C4-2B (cell line): ENCODE measurements around the gene PSMD14.

ENCODE experiments used
- ZFX ChIP-seq: fragments of 450-650 bp; IDR thresholded peaks from 2 replicates; pipeline ENCODE4 v1.6.1; 2017
- TF ChIP-seq, protein P1 (sequence below): fragments of 450-650 bp; conservative IDR thresholded peaks from 2 replicates; pipeline ENCODE4 v1.5.1; 2017; ENCODE audit warnings: mild to moderate bottlenecking

DNA sequence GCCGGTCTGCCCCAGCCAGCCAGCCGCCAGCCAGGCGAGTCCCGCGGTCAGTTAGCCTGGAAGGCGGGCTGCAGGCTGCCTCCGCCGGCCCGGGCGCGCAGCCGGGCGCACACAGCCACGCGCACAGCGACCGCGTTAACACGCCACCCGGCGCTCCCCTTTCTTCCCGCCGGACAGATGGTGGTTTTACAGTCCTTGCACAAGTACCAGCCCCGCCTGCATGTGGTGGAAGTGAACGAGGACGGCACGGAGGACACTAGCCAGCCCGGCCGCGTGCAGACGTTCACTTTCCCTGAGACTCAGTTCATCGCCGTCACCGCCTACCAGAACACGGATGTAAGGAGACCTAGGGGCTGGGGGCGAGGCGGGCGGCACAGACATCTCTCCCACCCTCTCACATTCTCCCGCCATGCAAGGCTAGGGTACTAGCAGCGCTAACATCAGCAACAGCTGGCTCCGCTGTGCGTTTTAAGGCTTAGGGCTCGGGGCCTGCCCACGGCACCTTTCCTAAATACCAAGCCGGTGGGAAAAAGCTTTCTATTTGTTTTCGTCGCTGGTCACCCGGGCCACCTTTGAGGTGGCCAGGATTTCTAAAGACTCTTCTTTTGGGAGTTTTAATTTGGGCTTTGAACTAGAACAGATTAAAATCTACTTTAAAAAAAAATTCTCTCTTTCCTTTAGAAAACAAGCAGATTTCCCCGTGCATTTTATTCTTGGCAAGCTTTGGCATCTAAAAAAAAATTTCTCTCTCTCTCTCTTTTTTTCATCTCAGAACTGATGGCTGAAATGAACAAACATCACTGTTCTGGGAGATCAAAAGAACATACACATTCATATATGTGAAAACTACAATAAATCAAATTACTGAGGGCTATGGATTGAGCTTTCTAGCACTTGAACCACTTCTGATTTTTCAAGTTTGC, 110.8 kb downstream of the PSMD14 start:
- TF ChIP-seq, protein P1, sequence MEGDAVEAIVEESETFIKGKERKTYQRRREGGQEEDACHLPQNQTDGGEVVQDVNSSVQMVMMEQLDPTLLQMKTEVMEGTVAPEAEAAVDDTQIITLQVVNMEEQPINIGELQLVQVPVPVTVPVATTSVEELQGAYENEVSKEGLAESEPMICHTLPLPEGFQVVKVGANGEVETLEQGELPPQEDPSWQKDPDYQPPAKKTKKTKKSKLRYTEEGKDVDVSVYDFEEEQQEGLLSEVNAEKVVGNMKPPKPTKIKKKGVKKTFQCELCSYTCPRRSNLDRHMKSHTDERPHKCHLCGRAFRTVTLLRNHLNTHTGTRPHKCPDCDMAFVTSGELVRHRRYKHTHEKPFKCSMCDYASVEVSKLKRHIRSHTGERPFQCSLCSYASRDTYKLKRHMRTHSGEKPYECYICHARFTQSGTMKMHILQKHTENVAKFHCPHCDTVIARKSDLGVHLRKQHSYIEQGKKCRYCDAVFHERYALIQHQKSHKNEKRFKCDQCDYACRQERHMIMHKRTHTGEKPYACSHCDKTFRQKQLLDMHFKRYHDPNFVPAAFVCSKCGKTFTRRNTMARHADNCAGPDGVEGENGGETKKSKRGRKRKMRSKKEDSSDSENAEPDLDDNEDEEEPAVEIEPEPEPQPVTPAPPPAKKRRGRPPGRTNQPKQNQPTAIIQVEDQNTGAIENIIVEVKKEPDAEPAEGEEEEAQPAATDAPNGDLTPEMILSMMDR, result no peak
- no peak for TF ChIP-seq ZFX
